Stimulated activated CD8-positive, alpha-beta memory T cell treated with anti-CD3 and anti-CD28 coated beads, Interleukin-2, amount 100 ng/mL, for 1 hour (primary cell): ENCODE results near the gene UBAC1.

Experiments
- DNase-seq, 2 donors: peaks; one replicate each; pipeline ENCODE4 v3.0.0-alpha.2; 2020; ENCODE audit warnings: low read depth in 2 of 2

UBAC1 gene

DNA sequence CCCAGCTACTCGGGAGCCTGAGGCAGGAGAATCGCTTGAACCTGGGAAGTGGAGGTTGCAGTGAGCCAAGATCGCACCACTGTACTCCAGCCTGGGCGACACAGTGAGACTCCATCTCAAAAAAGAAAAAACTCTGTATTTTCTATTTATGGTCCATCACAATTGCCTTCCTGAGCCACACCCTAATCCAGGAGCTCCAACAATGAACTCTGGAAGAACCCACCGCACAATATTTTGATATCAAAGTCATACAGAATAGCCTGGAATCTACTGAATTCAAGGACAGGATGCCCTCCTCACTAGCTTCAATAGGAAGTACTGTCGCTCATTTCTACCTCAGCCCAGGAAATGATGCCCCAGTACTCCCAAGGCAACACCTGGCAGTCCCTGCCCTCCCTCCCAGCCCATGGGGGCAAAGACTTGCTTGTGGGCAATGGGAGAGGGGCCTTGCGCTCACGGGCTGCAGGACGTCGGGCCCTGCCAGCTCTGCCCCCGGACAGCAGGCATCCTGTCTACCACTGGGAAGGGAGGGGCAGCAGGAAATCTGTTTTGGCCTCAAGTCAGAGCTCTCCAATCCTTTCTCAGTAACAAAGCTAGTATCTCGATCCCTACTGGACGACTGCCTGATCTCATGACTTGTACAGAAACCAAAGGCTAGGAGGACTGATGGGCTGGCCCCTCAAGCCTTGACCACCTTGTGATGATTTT, 19.7 kb downstream of the UBAC1 start:
- no peak for DNase-seq

DNA sequence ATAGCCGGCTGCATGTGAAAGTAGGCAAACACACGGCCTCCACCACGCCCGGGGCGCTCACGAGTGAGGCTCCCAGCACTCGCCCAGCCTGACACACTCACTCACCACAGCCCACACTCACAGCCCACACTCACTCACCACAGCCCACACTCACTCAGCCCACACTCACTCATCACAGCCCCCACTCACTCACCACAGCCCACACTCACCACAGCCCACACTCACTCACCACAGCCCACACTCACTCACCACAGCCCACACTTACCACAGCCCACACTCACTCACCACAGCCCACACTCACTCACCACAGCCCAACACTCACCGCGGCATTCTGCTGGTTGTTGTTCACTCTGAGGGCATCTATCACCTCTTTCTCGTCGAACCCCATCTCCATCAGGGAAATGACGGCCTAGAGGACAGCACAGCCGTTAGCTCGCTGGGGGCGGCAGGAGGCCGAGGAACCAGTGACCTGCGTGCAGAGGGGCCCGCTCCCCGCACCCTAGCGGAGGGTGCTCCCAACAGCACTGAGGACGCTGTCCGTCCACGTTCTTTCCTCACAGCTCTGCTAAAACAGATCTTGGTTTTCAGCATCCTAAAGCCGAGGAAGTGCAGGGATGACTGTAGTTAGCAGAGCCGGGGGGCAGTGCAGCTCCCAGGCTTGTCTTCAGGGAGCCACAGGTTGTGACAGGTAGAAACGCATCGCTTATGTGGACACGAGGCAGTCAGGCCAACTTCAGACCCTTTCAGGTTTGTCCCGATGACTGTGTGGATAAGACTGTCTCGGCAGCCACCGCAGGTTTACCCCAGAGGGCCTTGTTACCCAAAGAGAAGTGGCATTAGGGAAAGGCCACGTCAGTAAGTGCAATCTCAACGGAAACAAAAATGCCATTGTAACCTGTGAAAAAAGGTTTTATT, 21.6 kb downstream of the UBAC1 start:
- peak in 1 of 2 donors; percentile 11 for DNase-seq

DNA sequence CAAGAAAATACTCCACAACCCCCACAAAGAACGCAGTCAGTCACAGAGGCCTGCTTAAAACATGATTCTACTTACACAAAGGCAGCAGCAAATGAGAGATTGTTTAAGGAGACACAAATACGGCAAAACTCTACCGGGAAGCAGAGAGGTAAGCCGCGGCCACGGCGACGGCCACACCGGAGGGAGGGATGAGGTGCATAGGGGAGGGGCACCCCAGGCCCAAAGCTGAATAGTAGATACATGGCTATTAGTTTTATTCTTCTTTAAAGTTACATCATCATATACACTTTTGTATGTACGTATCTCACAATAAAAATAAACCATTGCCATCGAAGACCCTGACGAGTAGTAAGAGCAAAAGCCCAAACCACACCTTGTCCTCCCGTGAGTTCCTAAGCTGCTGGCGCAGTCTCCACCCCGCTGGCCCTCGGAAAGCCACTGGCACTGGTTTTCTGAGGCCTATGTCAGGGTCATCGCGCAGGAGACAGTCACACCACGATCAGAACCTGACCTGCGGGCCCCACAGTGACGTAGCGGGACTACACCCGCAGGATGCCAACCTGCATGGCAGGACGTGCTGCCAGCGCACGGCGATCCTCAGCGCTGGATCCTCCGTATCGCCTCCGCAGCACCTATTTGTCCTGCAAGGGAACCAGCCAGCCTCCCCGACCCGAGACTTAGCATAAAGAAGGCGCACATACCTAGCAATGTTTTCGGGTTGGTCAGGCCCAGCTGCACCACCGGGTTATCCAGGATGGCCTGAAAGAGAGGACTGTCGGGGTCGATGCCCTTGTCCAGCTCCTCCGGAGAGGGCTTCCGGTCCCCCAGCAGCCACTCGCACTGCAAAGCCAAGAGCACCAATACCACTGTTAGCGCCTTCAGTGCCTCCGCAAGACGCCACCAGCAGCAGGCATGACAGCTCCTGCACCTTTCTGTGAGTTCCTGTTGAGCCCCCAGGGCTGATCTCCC, 23.4 kb downstream of the UBAC1 start:
- DNase-seq, result no peak

DNA sequence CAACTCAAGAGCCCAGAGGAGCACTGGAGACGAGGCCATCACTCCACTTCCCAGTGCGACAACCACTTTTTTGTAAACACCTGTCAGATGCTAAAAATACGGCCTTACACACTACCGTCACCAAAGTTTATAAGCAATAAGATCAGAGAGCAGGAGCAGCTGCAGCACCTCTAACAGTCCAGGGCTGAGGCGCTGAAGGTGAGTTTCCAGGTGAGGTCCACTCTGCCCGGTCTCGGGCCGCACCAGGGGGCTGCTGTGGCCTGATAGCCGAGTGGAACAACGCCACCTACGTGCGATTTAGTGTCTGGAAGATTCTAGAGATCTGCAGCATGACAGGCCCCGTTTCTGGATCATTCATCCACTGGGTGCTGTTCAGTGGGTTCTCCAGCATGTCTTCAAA, 28.1 kb downstream of the UBAC1 start:
- DNase-seq, result no peak

DNA sequence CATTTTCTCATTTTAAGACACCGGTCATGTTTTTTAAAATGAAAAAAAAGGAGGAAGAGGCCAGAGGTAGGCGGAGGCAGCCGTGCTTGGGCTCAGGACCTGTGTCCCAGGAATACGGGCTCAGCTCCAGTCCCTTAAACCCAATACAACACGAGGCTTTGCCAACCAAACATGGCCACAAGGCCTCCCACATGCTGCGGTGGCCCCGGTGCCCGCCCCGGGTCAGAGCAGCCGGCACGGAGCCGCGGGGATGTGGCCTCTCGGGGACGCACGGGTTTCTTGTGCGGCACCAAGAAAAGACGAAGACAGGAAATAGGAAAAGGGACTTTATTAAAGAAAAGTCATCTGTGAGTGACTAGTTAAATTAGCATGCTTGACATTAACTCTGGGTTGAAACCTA, 28.5 kb downstream of the UBAC1 start:
- DNase-seq, result no peak

DNA sequence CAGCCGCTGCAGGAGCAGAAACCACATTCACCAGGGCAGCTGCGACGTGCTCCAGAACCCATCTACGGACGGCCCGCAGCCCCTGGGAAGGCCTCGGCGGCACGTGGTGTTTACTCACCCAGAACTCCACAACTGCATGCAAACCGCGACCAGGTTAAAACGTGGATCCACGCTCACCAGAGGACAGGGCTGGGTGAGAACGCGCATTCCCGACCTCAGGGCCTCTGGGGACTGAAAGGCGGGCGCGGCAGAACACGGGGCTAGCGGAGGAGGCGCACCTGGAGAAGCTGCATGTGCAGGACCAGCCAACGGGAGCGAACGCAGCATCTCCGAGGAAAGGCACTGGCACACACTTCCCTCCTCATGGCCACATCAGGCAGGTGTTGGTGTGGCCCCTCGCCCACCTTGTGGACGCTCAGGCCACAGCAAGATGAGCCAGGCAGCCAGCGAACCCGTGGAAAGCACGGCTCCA, 29.8 kb downstream of the UBAC1 start:
- DNase-seq, result no peak

DNA sequence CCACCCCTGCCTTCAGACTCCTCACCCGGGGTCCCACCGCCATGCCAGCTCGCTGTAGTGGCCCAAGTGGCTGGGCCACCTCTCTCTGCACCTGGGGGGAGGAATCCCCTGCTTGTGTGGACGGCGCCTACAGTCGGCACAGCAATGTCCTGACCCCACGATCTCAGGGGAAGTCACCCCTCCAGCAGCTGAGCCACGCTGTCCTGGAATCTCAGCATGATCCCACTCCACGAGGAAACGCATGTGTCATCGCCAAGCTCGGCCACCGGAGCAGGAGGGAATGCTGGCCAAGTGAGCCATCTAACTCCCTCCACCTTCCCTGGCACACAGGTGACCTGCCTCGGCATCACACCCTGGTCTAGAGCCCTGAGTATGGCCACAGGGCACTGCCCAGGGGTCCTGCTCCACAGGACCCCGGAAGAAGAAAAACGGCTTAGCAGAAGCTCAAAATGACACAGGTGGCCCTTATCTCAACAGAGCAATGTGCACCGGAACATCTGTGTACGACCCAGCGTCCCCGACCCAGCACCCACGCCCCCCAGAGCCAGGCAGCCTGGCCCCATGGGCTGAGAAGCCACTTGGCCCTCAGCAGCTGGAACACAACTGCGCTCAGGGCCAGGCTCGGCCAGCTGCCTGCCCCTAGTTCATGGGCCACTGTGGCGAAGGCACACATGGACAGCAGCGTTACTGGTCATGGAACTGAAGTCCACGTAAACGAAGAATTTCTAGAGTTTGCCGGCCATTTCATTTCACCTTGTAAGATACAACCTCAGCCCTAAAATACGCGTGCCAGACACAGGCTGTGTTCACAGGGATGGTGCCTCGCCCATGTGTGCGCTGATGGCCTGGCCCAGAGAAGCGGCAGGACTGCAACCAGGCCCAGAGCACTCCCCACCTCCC, 30.5 kb downstream of the UBAC1 start:
- no peak for DNase-seq

DNA sequence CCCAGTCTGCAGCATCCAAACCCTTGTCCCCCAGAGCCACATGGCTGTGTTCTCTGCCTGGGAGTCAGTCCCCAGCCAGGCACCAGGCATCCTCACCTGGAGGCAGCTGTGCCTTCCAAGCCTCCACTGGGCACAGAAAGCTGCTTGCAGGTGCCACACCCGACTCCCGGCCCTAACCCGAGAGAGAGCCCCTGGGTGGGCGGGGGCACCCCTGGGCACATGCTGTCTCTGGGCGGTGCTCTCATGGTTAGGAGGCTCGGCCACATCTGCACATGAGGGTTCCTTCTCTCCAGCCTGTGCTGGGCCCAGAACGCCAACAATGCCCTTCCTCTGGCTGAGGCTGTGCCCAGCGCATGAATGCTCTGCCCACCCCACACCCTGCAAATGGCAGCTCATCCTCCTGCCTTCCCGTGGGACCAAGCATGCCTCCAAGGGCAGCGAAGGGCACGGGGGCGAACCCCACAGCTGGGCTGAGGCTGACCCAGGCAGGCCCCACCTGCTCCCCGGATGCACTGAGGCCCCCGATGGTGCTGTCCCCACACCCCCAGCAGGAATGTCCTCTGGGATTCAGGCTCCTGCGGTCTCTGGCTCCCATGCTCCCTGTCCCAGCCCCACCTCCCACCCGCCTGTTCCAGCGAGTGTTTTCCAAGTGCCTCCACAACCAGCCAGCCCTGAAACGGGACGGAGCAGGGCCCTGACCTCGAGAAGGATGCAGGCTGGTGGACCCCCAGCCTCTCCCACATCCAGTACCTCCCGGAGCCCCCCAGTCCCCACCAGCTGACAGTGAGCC, 31.3 kb downstream of the UBAC1 start:
- DNase-seq, result no peak

DNA sequence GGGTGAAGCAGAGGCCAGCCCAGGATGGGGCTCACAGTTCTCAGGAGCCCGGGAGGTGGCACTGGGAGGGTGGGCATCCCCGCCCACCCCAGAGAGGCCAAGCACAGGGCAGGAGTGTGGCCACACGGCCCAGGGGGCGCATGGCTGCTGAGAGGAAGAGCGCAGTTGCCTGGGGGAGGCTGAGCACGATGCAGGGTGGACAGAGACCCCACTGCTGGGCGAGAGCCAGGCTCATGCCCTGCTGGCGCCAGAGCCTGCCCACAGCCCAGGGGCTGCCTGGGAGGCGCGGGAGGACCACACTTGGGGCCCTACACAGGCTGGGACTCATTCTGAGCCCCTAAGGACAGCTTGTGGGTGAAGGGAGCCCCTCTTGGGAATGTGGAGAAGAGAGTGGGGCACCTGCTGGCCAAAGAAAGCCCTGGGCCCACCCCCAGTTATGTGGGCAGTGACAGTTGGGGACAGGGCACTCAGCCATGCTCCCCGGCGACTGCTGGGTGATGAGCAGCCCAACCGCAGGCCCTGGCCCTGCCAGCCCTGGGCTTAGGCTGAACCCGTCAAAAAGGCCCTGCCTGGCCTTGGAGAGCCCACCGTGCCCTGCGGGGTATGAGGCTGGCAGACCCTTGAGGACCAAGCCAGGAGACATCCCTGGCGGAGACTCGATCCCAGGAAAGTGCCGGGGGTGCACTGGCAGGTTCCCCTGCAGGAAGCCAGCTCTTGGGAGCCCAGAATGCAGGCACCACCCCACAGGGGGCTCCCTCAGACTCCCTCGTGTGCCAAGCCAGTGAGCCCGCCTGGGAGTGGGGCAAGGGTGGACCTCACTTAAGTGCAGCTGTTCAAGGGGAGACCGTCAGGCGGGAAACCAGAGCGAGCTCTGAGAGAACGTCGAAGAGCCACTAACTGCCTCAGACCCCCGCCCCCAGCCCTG, 32.2 kb downstream of the UBAC1 start:
- DNase-seq, result no peak

DNA sequence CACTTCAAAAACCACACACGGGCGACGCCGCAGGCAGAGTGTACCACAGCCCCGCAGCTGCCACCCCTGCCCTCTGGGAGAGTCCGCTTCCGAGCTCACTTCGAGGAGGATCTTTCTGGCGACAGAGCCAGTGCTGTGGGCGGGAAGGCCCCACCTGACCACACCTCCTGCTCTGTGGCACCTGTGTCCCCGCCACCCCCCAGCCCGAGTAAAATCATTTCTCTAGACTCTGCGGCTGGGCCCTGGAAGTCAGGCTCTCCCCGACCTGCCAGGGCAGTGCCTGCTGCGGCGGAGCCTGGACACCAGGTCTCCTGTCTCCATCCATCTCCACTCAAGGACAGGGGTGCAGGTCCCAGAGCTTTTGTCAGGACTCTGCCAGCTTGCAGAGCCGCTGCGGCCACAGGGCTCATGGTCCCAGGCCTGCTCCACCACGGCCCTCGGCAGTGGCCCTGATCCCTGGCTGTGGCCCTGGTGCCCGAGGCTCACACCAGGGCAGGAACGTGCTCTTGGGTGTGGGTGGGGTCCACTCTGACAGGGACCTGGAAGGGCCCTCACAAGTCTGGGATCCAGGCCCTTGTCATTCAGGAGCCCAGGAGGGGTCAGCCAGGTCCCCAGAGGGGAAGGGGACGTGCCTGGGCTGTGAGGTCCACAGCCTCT, 33.0 kb downstream of the UBAC1 start:
- no peak for DNase-seq

DNA sequence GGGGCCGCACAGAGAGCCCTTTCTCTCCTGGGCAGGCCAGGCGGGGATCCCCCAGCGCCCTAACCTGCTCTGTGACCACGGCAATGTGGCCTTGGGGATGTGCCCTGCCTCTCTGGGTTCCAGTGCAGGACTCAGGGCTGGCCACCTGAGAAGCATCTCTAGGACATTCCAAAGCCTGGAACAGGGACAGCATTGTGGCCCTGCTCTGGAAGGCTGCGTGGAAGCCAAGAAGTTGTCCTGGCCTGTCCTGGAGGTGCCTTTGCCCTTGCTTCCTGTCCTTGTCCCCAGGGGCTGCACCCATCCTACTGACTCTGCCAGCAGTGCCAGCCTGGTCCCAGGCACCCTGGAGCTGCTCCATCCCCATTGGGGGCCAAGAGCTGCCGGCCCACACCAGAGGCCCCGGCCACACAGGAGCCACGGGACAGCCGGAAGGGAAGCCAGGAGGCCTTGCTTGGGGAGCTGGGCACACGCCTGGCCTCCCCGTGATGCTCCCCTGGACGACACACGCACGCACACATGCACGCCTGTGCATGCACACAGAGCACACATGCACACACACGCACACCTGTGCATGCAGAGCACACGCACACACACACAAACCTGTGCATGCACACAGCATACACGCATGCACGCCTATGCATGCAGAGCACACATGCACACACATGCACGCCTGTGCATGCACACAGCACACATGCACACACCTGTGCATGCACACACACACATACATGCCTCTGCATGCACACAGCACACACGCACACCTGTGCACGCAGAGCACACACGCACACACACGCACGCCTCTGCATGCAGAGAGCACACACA, 33.8 kb downstream of the UBAC1 start:
- DNase-seq, result no peak

DNA sequence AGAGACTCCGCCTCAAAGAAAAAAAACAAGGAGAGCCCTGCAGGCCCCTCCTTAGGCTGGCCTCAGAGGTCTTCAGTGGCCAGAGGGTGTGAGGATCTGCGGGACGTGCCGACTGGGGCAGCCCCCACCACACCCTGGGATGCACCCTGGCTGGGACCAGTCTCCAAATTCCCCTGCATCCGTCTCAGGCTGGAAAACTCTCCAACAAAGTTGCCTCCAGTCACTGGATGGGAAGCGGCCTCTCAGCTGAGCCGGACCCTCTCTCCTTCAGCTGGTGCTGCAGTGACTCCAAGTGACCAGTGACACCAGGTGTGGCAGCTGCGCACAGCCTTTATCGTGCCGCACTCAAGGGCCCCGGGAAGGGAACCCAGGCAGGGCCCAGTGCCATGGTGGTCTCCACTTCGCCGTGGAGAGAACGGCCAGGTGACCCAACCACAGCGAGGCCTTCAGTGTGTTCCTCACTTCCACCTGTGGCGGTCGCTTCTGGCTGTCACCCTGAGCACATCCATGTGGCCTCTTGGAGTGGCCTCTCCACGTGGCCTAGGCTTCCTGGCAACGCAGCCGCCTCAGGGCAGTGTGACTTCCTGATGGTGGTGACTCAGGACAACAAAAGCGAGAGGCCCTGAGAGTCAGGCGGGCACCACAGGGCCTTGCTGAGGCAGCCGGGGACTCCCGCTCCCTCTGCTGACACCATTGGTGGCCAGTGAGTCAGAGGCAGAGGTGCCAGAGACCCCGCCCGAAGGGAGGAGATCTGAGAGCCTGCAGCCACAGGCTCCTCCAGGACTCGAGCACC, 34.6 kb downstream of the UBAC1 start:
- DNase-seq, result no peak

DNA sequence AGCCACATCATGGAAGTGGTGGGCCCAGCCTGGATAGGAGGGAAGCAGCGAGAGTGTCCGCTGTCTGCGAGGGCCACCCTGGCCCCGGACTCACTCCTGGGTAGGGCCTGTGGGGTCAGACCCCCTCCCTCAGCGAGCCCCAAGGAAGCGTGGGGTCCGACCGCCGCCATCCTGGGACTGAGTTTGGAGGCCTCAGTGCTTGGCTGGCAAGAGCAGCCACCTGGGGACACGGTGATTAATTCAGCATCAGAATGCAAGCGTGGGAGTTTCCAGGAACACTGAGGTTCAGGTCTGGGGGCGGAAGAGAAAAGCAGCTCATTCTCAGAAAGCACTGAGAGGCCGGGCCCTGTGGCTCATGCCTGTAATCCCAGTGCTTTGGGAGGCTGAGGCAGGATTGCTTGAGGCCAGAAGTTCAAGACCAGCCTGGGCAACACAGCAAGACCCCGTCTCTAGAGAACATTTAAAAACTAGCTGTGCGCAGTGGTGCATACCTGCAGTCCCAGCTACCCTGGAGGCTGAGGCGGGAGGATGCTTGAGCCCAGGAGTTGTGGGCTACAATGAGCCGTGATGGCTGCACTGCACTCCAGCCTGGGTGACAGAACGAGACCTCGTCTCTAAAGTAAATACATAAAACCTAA, 35.6 kb downstream of the UBAC1 start:
- no peak for DNase-seq

DNA sequence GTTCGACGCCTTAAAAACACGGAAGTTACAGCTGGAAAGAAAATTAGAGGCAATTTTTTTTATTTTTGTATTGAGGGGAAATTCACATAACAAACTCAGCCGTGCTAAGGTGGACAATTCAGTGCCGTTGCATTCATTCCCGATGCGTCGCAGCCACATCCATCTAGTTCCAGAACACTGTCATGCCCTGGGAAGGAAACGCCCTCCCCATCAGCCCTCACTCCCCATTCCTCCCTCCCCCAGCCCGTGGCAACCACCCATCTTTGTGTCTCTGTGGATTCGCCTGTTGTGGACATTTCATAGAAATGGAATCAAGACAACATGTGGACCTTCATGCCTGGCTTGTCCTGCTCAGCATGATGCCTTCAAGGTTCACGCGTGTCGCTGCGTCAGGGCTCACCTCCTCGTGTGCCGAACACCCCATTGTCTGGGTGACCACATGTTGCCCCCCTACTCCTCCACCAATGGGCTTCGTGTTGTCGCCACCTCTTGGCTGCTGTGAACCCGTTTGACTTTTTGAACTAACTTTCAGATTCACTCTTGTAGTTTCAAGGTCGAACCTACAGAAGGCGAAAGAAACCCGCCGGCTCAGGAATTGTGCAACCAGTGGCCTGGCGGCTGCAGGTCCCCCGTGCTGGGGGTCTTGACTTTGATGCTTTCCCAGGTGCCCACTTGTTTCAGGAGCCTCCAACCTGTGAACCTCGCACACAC, 36.4 kb downstream of the UBAC1 start:
- DNase-seq, result no peak

DNA sequence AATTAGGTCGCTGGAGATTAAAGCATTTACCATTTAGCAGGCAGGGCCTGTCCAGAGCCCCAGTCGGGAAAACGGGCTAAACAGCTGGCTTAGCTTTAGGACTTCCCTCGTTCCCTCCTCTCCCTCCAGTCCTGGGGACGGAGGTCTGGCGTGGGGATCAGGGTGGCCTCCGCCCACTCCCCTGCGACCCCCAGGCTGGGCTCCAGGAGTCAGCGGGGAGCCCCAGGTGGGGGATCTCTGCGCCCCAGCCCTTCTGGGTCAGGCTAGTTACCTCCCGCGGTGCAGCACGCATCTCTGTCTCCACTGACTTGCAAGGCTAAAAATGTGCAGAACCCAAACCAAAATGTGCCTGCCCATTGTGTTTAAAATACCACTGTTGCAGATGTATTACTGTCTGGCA, 37.7 kb downstream of the UBAC1 start:
- DNase-seq, result no peak
